H9 (cell line): ENCODE results near the gene RPP40. TPM values are rescaled to one million over a fixed set of nuclear protein-coding genes. Genes with fewer than 3 reads are reported as not detected.

Experiments used
- DNase-seq: peaks from one replicate; pipeline ENCODE4 v3.0.0-alpha.2; 2017
- H2AFZ ChIP-seq: one replicate; pipeline ENCODE4 v1.6.1; 2013; ENCODE audit warnings: mild to moderate bottlenecking, low read length, control low read depth, moderate library complexity
- H2AK5ac ChIP-seq: 2 replicates; pipeline ENCODE4 v1.6.1; 2013; ENCODE audit warnings: low read length, control low read depth, mixed read lengths; ENCODE audit not compliant: insufficient read length
- H2BK120ac ChIP-seq: one replicate; pipeline ENCODE4 v1.6.1; 2013; ENCODE audit warnings: low read depth, mild to moderate bottlenecking, low read length, control low read depth, inconsistent platforms; ENCODE audit not compliant: poor library complexity, severe bottlenecking
- H2BK12ac ChIP-seq: 2 replicates; pipeline ENCODE4 v1.6.1; 2013; ENCODE audit warnings: low read length, control low read depth, mixed read lengths, low read depth; ENCODE audit not compliant: insufficient read length
- H2BK15ac ChIP-seq: 2 replicates; pipeline ENCODE4 v1.6.1; 2013; ENCODE audit warnings: low read depth, low read length, control low read depth
- H2BK20ac ChIP-seq: one replicate; pipeline ENCODE4 v1.6.1; 2013; ENCODE audit warnings: low read depth, mild to moderate bottlenecking, low read length, control low read depth, inconsistent platforms; ENCODE audit not compliant: poor library complexity, severe bottlenecking
- H2BK5ac ChIP-seq: 2 replicates; pipeline ENCODE4 v1.6.1; 2013; ENCODE audit warnings: low read length, control low read depth, mixed read lengths; ENCODE audit not compliant: insufficient read length
- H3K14ac ChIP-seq: 2 replicates; pipeline ENCODE4 v1.6.1; 2013; ENCODE audit warnings: low read length, control low read depth; ENCODE audit not compliant: insufficient read depth
- H3K18ac ChIP-seq: 2 replicates; pipeline ENCODE4 v1.6.1; 2013; ENCODE audit warnings: low read depth, mild to moderate bottlenecking, mixed read lengths, low read length, control low read depth; ENCODE audit not compliant: insufficient read length
- H3K23ac ChIP-seq: 2 replicates; pipeline ENCODE4 v1.6.1; 2013; ENCODE audit warnings: low read length, control low read depth, mixed read lengths, low read depth; ENCODE audit not compliant: insufficient read length
- H3K23me2 ChIP-seq: 2 replicates; pipeline ENCODE4 v1.6.1; 2013; ENCODE audit warnings: low read depth, mild to moderate bottlenecking, mixed read lengths, low read length, control low read depth; ENCODE audit not compliant: insufficient read length, poor library complexity, severe bottlenecking
- H3K27ac ChIP-seq: 2 replicates; pipeline ENCODE4 v1.5.1; 2013; ENCODE audit warnings: low read length, control low read depth, mixed read lengths, low read depth; ENCODE audit not compliant: insufficient read length
- H3K27me3 ChIP-seq: 2 replicates; pipeline ENCODE4 v1.6.1; 2013; ENCODE audit warnings: low read length, control low read depth, inconsistent platforms; ENCODE audit not compliant: insufficient read depth
- H3K4ac ChIP-seq: 2 replicates; pipeline ENCODE4 v1.6.1; 2013; ENCODE audit warnings: low read depth, mild to moderate bottlenecking, control low read depth, inconsistent platforms, low read length, moderate library complexity
- H3K4me1 ChIP-seq: 2 replicates; pipeline ENCODE4 v1.6.1; 2013; ENCODE audit warnings: low read length, control low read depth, inconsistent platforms; ENCODE audit not compliant: insufficient read depth
- H3K4me2 ChIP-seq: 2 replicates; pipeline ENCODE4 v1.6.1; 2013; ENCODE audit warnings: low read length, control low read depth, mixed read lengths; ENCODE audit not compliant: insufficient read length, insufficient read depth
- H3K56ac ChIP-seq: 2 replicates; pipeline ENCODE4 v1.6.1; 2013; ENCODE audit warnings: low read depth, mild to moderate bottlenecking, mixed read lengths, low read length, control low read depth; ENCODE audit not compliant: insufficient read length
- H3K79me1 ChIP-seq: 2 replicates; pipeline ENCODE4 v1.6.1; 2013; ENCODE audit warnings: low read depth, mild to moderate bottlenecking, moderate library complexity, low read length, control low read depth, inconsistent platforms; ENCODE audit not compliant: insufficient read depth, poor library complexity, severe bottlenecking
- H3K79me2 ChIP-seq: 2 replicates; pipeline ENCODE4 v1.6.1; 2013; ENCODE audit warnings: low read length, control low read depth, inconsistent platforms; ENCODE audit not compliant: insufficient read depth
- H3K9ac ChIP-seq: 2 replicates; pipeline ENCODE4 v1.6.1; 2013; ENCODE audit warnings: low read length, control low read depth, mixed read lengths; ENCODE audit not compliant: insufficient read length; ENCODE audit errors: extremely low read depth
- H3K9me3 ChIP-seq: one replicate; pipeline ENCODE4 v1.6.1; 2013; ENCODE audit warnings: low read depth, low read length, inconsistent platforms; ENCODE audit not compliant: control insufficient read depth
- H3T11ph ChIP-seq: one replicate; pipeline ENCODE4 v1.6.1; 2013; ENCODE audit warnings: mild to moderate bottlenecking, low read length, control low read depth, inconsistent platforms
- H4K20me1 ChIP-seq: one replicate; pipeline ENCODE4 v1.6.1; 2013; ENCODE audit not compliant: control insufficient read depth, insufficient read length, insufficient read depth
- H4K5ac ChIP-seq: 2 replicates; pipeline ENCODE4 v1.6.1; 2013; ENCODE audit warnings: low read depth, mild to moderate bottlenecking, mixed read lengths, low read length, control low read depth; ENCODE audit not compliant: insufficient read length
- H4K8ac ChIP-seq: replicated peaks from 2 replicates; pipeline ENCODE4 v1.6.1; 2013; ENCODE audit warnings: low read length, control low read depth, mixed read lengths, low read depth; ENCODE audit not compliant: insufficient read length
- H4K91ac ChIP-seq: 2 replicates; pipeline ENCODE4 v1.6.1; 2013; ENCODE audit warnings: low read depth, mild to moderate bottlenecking, moderate library complexity, mixed read lengths, low read length, control low read depth; ENCODE audit not compliant: insufficient read length
- H3K27ac Mint-ChIP-seq, 3 experiments: 2 replicates in 2 of 3; 3 replicates in 1 of 3; pipeline ENCODE4 v1.8.0; 2020 to 2021; ENCODE audit warnings: mixed read lengths in 3 of 3, mild to moderate bottlenecking in 1 of 3, moderate library complexity in 1 of 3
- H3K27me3 Mint-ChIP-seq: 2 replicates; pipeline ENCODE4 v1.8.0; 2021; ENCODE audit warnings: low read depth, mild to moderate bottlenecking, moderate library complexity, mixed read lengths
- H3K36me3 Mint-ChIP-seq, 3 experiments: 2 replicates in 2 of 3; 3 replicates in 1 of 3; pipeline ENCODE4 v1.8.0; 2020 to 2021; ENCODE audit warnings: low read depth in 3 of 3, mixed read lengths in 3 of 3; ENCODE audit not compliant: insufficient read depth in 1 of 3
- H3K4me1 Mint-ChIP-seq, 2 experiments: 2 replicates each; pipeline ENCODE4 v1.8.0; 2020; ENCODE audit warnings: mixed read lengths in 2 of 2
- H3K4me3 Mint-ChIP-seq, 2 experiments: 2 replicates in 1 of 2; 3 replicates in 1 of 2; pipeline ENCODE4 v1.8.0; 2020 to 2021; ENCODE audit warnings: mild to moderate bottlenecking in 2 of 2, mixed read lengths in 2 of 2, moderate library complexity in 1 of 2
- H3K9me3 Mint-ChIP-seq, 2 experiments: 2 replicates in 1 of 2; 3 replicates in 1 of 2; pipeline ENCODE4 v1.8.0; 2020; ENCODE audit warnings: mild to moderate bottlenecking in 2 of 2, mixed read lengths in 2 of 2, moderate library complexity in 1 of 2
- WGBS: extraction: QIAGEN DNeasy Blood & Tissue Kit; methylation state at CpG from one replicate; pipeline ENCODE4 v1.1.7; 2013; ENCODE audit warnings: missing lambda C conversion rate, low lambda C conversion rate, mixed read lengths; ENCODE audit not compliant: insufficient read length; ENCODE audit errors: extremely low coverage; 5-methylcytosine and 5-hydroxymethylcytosine counted together
- total RNA-seq: library from RNA; stranded (reverse); gene quantifications from 2 replicates; pipeline ENCODE4 v1.2.1, GENCODE V29; 2021
- TF ChIP-seq, protein P1 (sequence below): fragments of 200-600 bp; sonication (generic); conservative IDR thresholded peaks from 3 replicates; pipeline ENCODE4 v1.8.0; 2021; ENCODE audit warnings: antibody characterized with exemption, mild to moderate bottlenecking

RPP40 gene
- total RNA-seq, 1 experiment from 2014 or later: 17.8 TPM

DNA sequence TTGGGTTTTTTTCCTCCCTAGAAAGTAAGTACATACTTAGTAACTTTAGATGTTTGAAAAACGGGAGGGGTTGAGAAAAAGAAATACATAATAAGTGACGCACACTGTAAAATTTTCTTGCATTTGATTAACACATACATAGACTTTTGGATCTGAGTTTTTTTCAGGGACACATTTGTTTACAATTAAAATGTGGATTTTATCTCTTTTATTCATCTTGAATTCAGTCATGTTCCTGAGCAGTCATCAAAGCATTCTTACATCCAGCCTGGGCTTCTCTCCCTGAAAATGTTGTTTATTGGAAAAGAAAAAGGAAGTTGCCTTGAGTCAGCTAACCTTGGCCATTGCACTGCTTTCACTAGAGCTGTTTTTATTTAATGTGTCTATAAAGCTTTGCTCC is 8.7 kb upstream of the RPP40 start:
- no peak overlapping the region for H3K4me3 Mint-ChIP-seq
- Histone ChIP-seq H3K56ac (no peak overlapping the region), H2AFZ (no peak overlapping the region), H3K4me1 (no peaks in the 10 kb centered on the region), H3K23me2 (no peaks in the 10 kb centered on the region), H3K18ac (no peak overlapping the region), H3K9ac (no peak overlapping the region), H3K79me2 (no peaks in the 10 kb centered on the region), H3K4ac (no peak overlapping the region), H2BK12ac (no peak overlapping the region), H2BK20ac (no peak overlapping the region), H3K4me2 (no peak overlapping the region), H3K27me3 (no peaks in the 10 kb centered on the region), H2BK15ac (no peak overlapping the region), H3K79me1 (no peaks in the 10 kb centered on the region), H3K27ac (no peak overlapping the region), H2AK5ac (no peak overlapping the region), H4K8ac (no peak overlapping the region), H3K14ac (no peak overlapping the region), H3K9me3 (no peaks in the 10 kb centered on the region), H3T11ph (no peak overlapping the region), H3K23ac (no peak overlapping the region), H2BK120ac (no peak overlapping the region), H4K91ac (no peak overlapping the region), H2BK5ac (no peak overlapping the region), H4K20me1 (no peaks in the 10 kb centered on the region), H4K5ac (no peak overlapping the region)
- no peak overlapping the region for H3K27ac Mint-ChIP-seq
- H3K9me3 Mint-ChIP-seq: peaks cover 3 to 10% of the 10 kb centered on the region in 2 experiments; a peak in 4 of 5 replicates
- H3K4me1 Mint-ChIP-seq: peaks cover 4% of the 10 kb centered on the region in 2 experiments
- TF ChIP-seq, protein P1, sequence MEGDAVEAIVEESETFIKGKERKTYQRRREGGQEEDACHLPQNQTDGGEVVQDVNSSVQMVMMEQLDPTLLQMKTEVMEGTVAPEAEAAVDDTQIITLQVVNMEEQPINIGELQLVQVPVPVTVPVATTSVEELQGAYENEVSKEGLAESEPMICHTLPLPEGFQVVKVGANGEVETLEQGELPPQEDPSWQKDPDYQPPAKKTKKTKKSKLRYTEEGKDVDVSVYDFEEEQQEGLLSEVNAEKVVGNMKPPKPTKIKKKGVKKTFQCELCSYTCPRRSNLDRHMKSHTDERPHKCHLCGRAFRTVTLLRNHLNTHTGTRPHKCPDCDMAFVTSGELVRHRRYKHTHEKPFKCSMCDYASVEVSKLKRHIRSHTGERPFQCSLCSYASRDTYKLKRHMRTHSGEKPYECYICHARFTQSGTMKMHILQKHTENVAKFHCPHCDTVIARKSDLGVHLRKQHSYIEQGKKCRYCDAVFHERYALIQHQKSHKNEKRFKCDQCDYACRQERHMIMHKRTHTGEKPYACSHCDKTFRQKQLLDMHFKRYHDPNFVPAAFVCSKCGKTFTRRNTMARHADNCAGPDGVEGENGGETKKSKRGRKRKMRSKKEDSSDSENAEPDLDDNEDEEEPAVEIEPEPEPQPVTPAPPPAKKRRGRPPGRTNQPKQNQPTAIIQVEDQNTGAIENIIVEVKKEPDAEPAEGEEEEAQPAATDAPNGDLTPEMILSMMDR: no peak
- WGBS: no CpG with 5 or more reads among the region's 2 CpGs
- peaks cover 0 to 4% (median 2%) of the 10 kb centered on the region in 3 experiments; a peak in 1 of 7 replicates for H3K36me3 Mint-ChIP-seq
- no peak for DNase-seq
- peaks cover 4% of the 10 kb centered on the region for H3K27me3 Mint-ChIP-seq
